Renal cortex interstitium (tissue), 11 donors: ENCODE results near the gene TRIM10. TPM values are rescaled to one million over a fixed set of nuclear protein-coding genes. Genes with fewer than 3 reads are reported as not detected.

ENCODE experiments used
- DNase-seq, 11 donors: peaks; one replicate each; pipeline ENCODE4 v3.0.0-alpha.2; 2013; ENCODE audit warnings: low read depth in 9 of 11, low spot score in 4 of 11; ENCODE audit errors: extremely low read depth in 1 of 11
- polyA plus RNA-seq, 3 donors: library from polyadenylated mRNA; unstranded; fragments of 120-200 nt; gene quantifications; one replicate each; pipeline ENCODE4 v1.2.1, GENCODE V29; 2013; ENCODE audit not compliant: insufficient read length in 3 of 3

TRIM10 gene
- polyA plus RNA-seq, 3 donors, result 0.29 to 0.68 (median 0.39) TPM

DNA sequence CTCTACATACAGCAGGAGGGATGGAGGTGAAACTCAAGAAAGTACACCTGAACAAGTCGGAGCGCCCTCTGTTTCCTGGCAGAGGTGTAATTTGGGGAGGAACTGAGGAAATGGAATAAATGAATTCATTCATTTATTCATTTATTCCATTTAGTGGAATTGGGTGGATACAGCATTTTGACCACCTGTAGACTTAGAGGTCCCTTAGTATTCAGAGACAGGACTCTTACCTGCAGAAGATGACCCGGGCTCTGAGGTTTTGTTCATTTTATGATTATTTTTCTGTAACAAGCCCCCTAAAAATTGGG is 57.2 kb downstream of the TRIM10 start:
- no peak for DNase-seq

DNA sequence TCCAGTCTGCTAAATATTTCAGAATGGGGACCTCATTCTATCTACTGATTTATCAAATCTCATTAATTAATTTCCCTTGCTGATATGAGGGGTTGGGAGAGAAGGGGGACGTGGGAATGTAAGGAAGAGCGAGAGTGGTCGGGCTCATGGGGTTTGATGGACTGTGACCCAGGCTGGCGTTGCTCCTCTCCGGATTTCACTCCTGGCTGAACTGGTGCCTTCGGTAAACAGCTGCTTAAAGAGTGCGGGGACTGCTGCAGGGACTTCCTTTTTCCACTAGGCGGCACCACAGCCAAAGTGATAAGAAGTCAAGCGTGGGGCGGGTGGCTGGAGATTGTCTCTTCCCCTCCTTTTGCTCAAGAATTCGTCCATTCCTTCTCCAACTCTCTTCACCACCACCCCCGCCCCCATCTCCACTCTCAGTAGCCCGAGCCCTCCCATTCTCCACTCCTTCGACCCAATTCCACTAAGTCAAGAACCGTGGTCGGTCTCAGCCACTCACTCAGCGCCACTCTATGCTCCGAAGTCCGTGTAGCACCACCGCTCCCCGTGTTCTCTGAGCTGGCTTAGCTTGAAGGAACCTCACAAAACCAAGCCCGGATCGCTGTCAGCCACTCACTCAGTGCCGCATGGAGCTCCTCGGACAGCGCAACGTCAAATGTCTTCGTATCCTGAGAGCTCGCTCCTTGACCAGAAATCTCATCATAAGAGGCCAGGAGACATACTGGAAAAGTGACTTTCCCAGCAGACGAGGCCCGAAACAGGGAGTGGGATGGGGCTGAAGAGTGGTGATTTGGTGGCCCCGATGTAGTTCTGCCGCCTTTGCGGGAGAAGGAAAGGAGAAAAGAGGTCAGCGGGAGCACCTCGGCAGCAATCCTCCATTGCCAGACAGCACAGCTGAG is 57.8 kb downstream of the TRIM10 start:
- DNase-seq, result peak; percentile 72 to 90 (median 79)

DNA sequence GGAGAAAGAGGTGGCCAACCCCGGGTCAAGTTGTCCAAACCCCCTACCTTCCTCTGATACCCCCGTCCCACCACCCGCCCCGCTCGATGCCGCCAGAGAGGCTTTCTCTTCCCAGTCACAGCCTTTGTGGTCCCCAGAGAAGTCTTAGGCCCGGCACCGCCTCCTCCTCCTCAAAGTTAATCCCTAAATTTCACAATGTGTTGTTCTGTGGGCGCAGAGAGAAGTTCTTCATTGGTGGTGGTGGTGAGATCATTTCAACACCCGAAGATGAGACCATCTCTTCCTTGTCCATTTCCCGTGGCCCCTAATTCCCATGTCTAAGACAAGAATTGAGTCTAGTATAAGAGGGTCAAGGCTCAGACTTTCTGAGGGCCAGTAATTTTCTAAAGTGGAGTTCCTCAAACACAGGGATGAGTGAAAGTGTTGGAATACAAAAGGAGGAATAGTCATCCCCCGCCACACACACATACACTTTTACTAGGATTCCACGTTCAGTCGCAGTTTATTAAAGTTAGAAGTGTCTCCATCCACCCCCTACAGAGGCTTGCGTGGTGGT is 58.5 kb downstream of the TRIM10 start:
- DNase-seq, result no peak

Other genes starting within 250 kb of the TRIM10 start
- gene HLA-A, start 218.7 kb downstream of the TRIM10 start, polyA plus RNA-seq, result 100 to 1,000 TPM; 128 to 197 (median 176) TPM
- 10 to 100 TPM; 33.5 to 41.6 (median 38.6) TPM for gene POLR1H, start 99.9 kb downstream of the TRIM10 start, polyA plus RNA-seq
- gene PPP1R11, start 94.0 kb downstream of the TRIM10 start, polyA plus RNA-seq, result 10 to 100 TPM; 61.0 to 65.1 (median 62.9) TPM
- 1 to 10 TPM; 1.4 to 1.7 (median 1.4) TPM for gene RNF39, start 85.4 kb downstream of the TRIM10 start, polyA plus RNA-seq
- gene TRIM31, start 48.1 kb downstream of the TRIM10 start, polyA plus RNA-seq, result under 1 TPM in 1 of 3 donors, not detected in 2; 0.09 TPM
- gene TRIM40, start 25.1 kb downstream of the TRIM10 start, polyA plus RNA-seq, result under 1 TPM; 0.10 to 0.23 (median 0.11) TPM
- under 1 TPM; 0.09 to 0.16 (median 0.14) TPM for gene TRIM15, start 2.3 kb upstream of the TRIM10 start, polyA plus RNA-seq
- gene TRIM26, start 52.2 kb upstream of the TRIM10 start, polyA plus RNA-seq, result 10 to 100 TPM; 34.4 to 37.1 (median 36.9) TPM
- gene TRIM39, start 165.7 kb upstream of the TRIM10 start, polyA plus RNA-seq, result 10 to 100 TPM; 12.4 to 15.4 (median 14.2) TPM
- 10 to 100 TPM; 28.0 to 42.4 (median 35.3) TPM for gene RPP21, start 183.9 kb upstream of the TRIM10 start, polyA plus RNA-seq